SK-N-SH (cell line): ENCODE results near the gene ARR3. TPM values are rescaled to one million over a fixed set of nuclear protein-coding genes. Genes with fewer than 3 reads are reported as not detected.

Experiments used
- CTCF ChIA-PET: fragments of 300-600, 350-600 bp; formaldehyde crosslinking; extraction: SDS; loops from one replicate; lab custom pipeline; 2021; lab: Yijun Ruan, JAX
- POLR2A ChIA-PET: fragments of 350-600 bp; sonication (Branson Sonifier 250); formaldehyde crosslinking; extraction: SDS; loops from one replicate; lab custom pipeline; 2020; ENCODE audit warnings: antibody characterized with exemption, inconsistent platforms; lab: Yijun Ruan, JAX
- DNase-seq: peaks from one replicate; pipeline ENCODE4 v3.0.0; 2012
- H2AFZ ChIP-seq: fragments of 200-600 bp; sonication (generic); 2 replicates; pipeline ENCODE4 v1.8.1; 2016; ENCODE audit warnings: antibody characterized with exemption, mild to moderate bottlenecking, low read depth
- H3F3A ChIP-seq: fragments of 200-600 bp; sonication (generic); replicated peaks from 2 replicates; pipeline ENCODE3; 2016; ENCODE audit warnings: antibody characterized with exemption, mild to moderate bottlenecking; ENCODE audit not compliant: insufficient read depth
- H3K27ac ChIP-seq, 2 experiments: fragments of 200-500 bp in 1 of 2; fragments of 200-600 bp in 1 of 2; sonication (Bioruptor generic) in 1 of 2; sonication (generic), shearing (Covaris generic) in 1 of 2; 2 replicates each; pipeline versions ENCODE4 v1.5.1 to v1.6.1; 2014 to 2016; ENCODE audit warnings: low read depth in 2 of 2, inconsistent platforms in 1 of 2, low read length in 1 of 2, mild to moderate bottlenecking in 1 of 2, mixed read lengths in 1 of 2
- H3K27me3 ChIP-seq: fragments of 200-600 bp; sonication (generic), shearing (Covaris generic); 2 replicates; pipeline ENCODE4 v1.6.1; 2016; ENCODE audit warnings: mixed run types; ENCODE audit not compliant: insufficient read depth
- H3K36me3 ChIP-seq, 2 experiments: fragments of 200-500 bp in 1 of 2; fragments of 200-600 bp in 1 of 2; sonication (Bioruptor generic) in 1 of 2; sonication (generic) in 1 of 2; replicated peaks in 1 of 2; 2 replicates each; pipeline versions ENCODE3 to v1.5.1; 2014 to 2016; ENCODE audit warnings: low read length in 1 of 2, mild to moderate bottlenecking in 1 of 2; ENCODE audit not compliant: insufficient read depth in 2 of 2, control insufficient read depth in 1 of 2
- H3K4me1 ChIP-seq, 2 experiments: fragments of 200-500 bp in 1 of 2; fragments of 200-600 bp in 1 of 2; sonication (Bioruptor generic) in 1 of 2; sonication (generic), shearing (Covaris generic) in 1 of 2; 2 replicates each; pipeline versions ENCODE4 v1.5.1 to v1.6.1; 2014 to 2016; ENCODE audit warnings: low read depth in 1 of 2, low read length in 1 of 2, mixed run types in 1 of 2; ENCODE audit not compliant: insufficient read depth in 2 of 2, control insufficient read depth in 1 of 2
- H3K4me2 ChIP-seq: fragments of 200-600 bp; sonication (generic), shearing (Covaris generic); 2 replicates; pipeline ENCODE4 v1.6.1; 2017; ENCODE audit warnings: mixed run types
- H3K4me3 ChIP-seq, 2 experiments: fragments of 200-500 bp in 1 of 2; fragments of 200-600 bp in 1 of 2; sonication (Bioruptor generic) in 1 of 2; sonication (generic), shearing (Covaris generic) in 1 of 2; 2 replicates each; pipeline versions ENCODE4 v1.5.1 to v1.8.1; 2014 to 2016; ENCODE audit warnings: low read depth in 2 of 2, inconsistent platforms in 1 of 2, low read length in 1 of 2, mild to moderate bottlenecking in 1 of 2, mixed read lengths in 1 of 2, moderate library complexity in 1 of 2
- H3K79me2 ChIP-seq: fragments of 200-600 bp; sonication (generic); 2 replicates; pipeline ENCODE4 v1.8.1; 2017; ENCODE audit warnings: mild to moderate bottlenecking; ENCODE audit not compliant: insufficient read depth
- H3K9ac ChIP-seq: fragments of 200-600 bp; sonication (generic); 2 replicates; pipeline ENCODE4 v1.6.1; 2017; ENCODE audit warnings: mixed run types
- H3K9me2 ChIP-seq: fragments of 200-600 bp; sonication (generic); 2 replicates; pipeline ENCODE4 v1.6.1; 2017; ENCODE audit warnings: mixed run types
- H3K9me3 ChIP-seq: fragments of 200-600 bp; sonication (generic); 2 replicates; pipeline ENCODE4 v1.6.1; 2017; ENCODE audit warnings: mixed run types, mild to moderate bottlenecking, moderate library complexity
- H4K20me1 ChIP-seq: fragments of 200-600 bp; sonication (generic); 2 replicates; pipeline ENCODE4 v1.6.1; 2017; ENCODE audit warnings: mild to moderate bottlenecking, mixed run types; ENCODE audit not compliant: insufficient read depth
- RAD21 ChIP-seq: IDR thresholded peaks from 2 replicates; pipeline ENCODE4 v1.6.1; 2012; ENCODE audit warnings: mild to moderate bottlenecking, low read length
- RCOR1 ChIP-seq: fragments of 150-350 bp; IDR thresholded peaks from 2 replicates; pipeline ENCODE4 v1.6.1; 2017; ENCODE audit warnings: antibody characterized with exemption, low read length
- RFX5 ChIP-seq: IDR thresholded peaks from 2 replicates; pipeline ENCODE4 v1.6.1; 2012; ENCODE audit warnings: mild to moderate bottlenecking, improper control_type of control experiment, low read length
- RXRA ChIP-seq: IDR thresholded peaks from 2 replicates; pipeline ENCODE4 v1.4.0; 2012; ENCODE audit warnings: low read depth, mild to moderate bottlenecking, borderline replicate concordance
- SMC3 ChIP-seq: IDR thresholded peaks from 2 replicates; pipeline ENCODE4 v1.6.1; 2012; ENCODE audit warnings: low read depth, low read length, improper control_type of control experiment
- TAF1 ChIP-seq: IDR thresholded peaks from 2 replicates; pipeline ENCODE4 v1.6.1; 2012; ENCODE audit warnings: low read depth, mild to moderate bottlenecking, low read length, moderate library complexity, borderline replicate concordance
- TCF12 ChIP-seq: IDR thresholded peaks from 2 replicates; pipeline ENCODE4 v1.4.0; 2012
- TEAD4 ChIP-seq: IDR thresholded peaks from 2 replicates; pipeline ENCODE4 v1.4.0; 2012; ENCODE audit warnings: mild to moderate bottlenecking, borderline replicate concordance; ENCODE audit not compliant: insufficient read depth
- WGBS: methylation state at CpG from one replicate; pipeline ENCODE4 v1.1.6; 2017; ENCODE audit warnings: low lambda C conversion rate; 5-methylcytosine and 5-hydroxymethylcytosine counted together
- polyA plus RNA-seq, 3 experiments: library from polyadenylated mRNA; depleted of rRNA; stranded (reverse); fragments of >200 nt; gene quantifications; 2 replicates each; pipeline ENCODE4 v1.2.3, GENCODE V29; 2012
- TF ChIP-seq, protein P1 (sequence below): IDR thresholded peaks from 2 replicates; pipeline ENCODE4; 2012
- TF ChIP-seq, protein P2 (sequence below): IDR thresholded peaks from 2 replicates; pipeline ENCODE4 v1.4.0; 2012; ENCODE audit warnings: low read depth, borderline replicate concordance
- TF ChIP-seq, protein P3 (sequence below): fragments of 150-350 bp; IDR thresholded peaks from 2 replicates; pipeline ENCODE4 v1.6.1; 2017; ENCODE audit warnings: antibody characterized with exemption, low read length, low read depth, borderline replicate concordance
- TF ChIP-seq, protein P4 (sequence below): IDR thresholded peaks from 2 replicates; pipeline ENCODE4 v1.6.1; 2012; ENCODE audit warnings: mild to moderate bottlenecking, low read depth, low read length, moderate library complexity

Gene ARR3
- polyA plus RNA-seq, 1 of the 3 experiments (the other 2 are of a cell fraction): not detected

DNA sequence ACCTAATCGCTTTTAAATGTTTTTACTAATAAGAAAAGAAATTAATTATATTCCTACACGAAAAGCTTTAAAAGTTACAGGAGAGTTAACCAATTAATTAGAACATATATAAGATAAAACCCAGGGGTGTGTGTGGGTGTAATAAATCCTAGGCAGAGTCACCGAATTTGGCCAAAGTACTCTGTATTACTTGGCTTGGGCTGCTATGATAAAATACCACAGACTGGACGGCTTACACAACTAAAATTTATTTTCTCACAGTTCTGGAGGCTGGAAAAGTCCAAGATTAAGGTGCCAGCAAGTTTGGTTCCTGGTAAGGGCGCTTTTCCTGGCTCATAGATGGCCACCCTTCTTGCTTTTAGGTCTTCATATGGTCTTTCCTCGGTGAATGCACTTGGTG lies 23.3 kb upstream of the ARR3 start:
- no peak overlapping the region for H3K4me3 ChIP-seq
- DNase-seq: no peak
- no peak overlapping the region for H3K4me2 ChIP-seq
- no peaks in the 10 kb centered on the region for H3K36me3 ChIP-seq
- ChIA-PET CTCF (no interaction called here), POLR2A (no interaction called here)
- TF ChIP-seq RXRA (no peak), RAD21 (no peak), SMC3 (no peak), TEAD4 (no peak), TAF1 (no peak), RCOR1 (no peak), RFX5 (no peak), TCF12 (no peak)
- TF ChIP-seq, protein P1, sequence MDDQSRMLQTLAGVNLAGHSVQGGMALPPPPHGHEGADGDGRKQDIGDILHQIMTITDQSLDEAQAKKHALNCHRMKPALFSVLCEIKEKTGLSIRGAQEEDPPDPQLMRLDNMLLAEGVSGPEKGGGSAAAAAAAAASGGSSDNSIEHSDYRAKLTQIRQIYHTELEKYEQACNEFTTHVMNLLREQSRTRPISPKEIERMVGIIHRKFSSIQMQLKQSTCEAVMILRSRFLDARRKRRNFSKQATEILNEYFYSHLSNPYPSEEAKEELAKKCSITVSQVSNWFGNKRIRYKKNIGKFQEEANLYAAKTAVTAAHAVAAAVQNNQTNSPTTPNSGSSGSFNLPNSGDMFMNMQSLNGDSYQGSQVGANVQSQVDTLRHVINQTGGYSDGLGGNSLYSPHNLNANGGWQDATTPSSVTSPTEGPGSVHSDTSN: no peak
- TF ChIP-seq, protein P2, sequence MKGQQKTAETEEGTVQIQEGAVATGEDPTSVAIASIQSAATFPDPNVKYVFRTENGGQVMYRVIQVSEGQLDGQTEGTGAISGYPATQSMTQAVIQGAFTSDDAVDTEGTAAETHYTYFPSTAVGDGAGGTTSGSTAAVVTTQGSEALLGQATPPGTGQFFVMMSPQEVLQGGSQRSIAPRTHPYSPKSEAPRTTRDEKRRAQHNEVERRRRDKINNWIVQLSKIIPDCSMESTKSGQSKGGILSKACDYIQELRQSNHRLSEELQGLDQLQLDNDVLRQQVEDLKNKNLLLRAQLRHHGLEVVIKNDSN: no peak
- TF ChIP-seq, protein P3, sequence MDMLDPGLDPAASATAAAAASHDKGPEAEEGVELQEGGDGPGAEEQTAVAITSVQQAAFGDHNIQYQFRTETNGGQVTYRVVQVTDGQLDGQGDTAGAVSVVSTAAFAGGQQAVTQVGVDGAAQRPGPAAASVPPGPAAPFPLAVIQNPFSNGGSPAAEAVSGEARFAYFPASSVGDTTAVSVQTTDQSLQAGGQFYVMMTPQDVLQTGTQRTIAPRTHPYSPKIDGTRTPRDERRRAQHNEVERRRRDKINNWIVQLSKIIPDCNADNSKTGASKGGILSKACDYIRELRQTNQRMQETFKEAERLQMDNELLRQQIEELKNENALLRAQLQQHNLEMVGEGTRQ: no peak
- TF ChIP-seq, protein P4, sequence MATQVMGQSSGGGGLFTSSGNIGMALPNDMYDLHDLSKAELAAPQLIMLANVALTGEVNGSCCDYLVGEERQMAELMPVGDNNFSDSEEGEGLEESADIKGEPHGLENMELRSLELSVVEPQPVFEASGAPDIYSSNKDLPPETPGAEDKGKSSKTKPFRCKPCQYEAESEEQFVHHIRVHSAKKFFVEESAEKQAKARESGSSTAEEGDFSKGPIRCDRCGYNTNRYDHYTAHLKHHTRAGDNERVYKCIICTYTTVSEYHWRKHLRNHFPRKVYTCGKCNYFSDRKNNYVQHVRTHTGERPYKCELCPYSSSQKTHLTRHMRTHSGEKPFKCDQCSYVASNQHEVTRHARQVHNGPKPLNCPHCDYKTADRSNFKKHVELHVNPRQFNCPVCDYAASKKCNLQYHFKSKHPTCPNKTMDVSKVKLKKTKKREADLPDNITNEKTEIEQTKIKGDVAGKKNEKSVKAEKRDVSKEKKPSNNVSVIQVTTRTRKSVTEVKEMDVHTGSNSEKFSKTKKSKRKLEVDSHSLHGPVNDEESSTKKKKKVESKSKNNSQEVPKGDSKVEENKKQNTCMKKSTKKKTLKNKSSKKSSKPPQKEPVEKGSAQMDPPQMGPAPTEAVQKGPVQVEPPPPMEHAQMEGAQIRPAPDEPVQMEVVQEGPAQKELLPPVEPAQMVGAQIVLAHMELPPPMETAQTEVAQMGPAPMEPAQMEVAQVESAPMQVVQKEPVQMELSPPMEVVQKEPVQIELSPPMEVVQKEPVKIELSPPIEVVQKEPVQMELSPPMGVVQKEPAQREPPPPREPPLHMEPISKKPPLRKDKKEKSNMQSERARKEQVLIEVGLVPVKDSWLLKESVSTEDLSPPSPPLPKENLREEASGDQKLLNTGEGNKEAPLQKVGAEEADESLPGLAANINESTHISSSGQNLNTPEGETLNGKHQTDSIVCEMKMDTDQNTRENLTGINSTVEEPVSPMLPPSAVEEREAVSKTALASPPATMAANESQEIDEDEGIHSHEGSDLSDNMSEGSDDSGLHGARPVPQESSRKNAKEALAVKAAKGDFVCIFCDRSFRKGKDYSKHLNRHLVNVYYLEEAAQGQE: no peak
- no peaks in the 10 kb centered on the region for H3K9me3 ChIP-seq
- H3K4me1 ChIP-seq: no peaks in the 10 kb centered on the region
- peaks cover 7% of the 10 kb centered on the region; the same call in 1 of the 2 replicates for H3K27me3 ChIP-seq
- 19% methylated on average over 6 of the region's 6 CpGs for WGBS
- no peaks in the 10 kb centered on the region for H3K79me2 ChIP-seq
- H3K9ac ChIP-seq: no peak overlapping the region
- H3F3A ChIP-seq: no peaks in the 10 kb centered on the region
- no peaks in the 10 kb centered on the region for H4K20me1 ChIP-seq
- H3K27ac ChIP-seq: no peak overlapping the region
- no peak overlapping the region for H2AFZ ChIP-seq
- H3K9me2 ChIP-seq: no peaks in the 10 kb centered on the region
